Stomach smooth muscle (tissue), 2 donors: ENCODE data around the gene PIM3.

ENCODE experiments used
- H3K27ac ChIP-seq: one replicate; pipeline ENCODE4 v1.7.0; 2013; ENCODE audit warnings: mild to moderate bottlenecking, low read length, inconsistent platforms
- H3K27me3 ChIP-seq, 2 donors: one replicate each; pipeline ENCODE4 v1.7.0; 2013; ENCODE audit warnings: low read length in 2 of 2; ENCODE audit not compliant: insufficient read depth in 2 of 2, control insufficient read depth in 1 of 2
- H3K36me3 ChIP-seq, 2 donors: one replicate each; pipeline ENCODE4 v1.7.0; 2013; ENCODE audit warnings: low read length in 2 of 2; ENCODE audit not compliant: control insufficient read depth in 2 of 2, insufficient read depth in 2 of 2
- H3K4me1 ChIP-seq: one replicate; pipeline ENCODE4 v1.7.0; 2013; ENCODE audit warnings: low read length; ENCODE audit not compliant: control insufficient read depth, insufficient read depth
- H3K4me3 ChIP-seq, 2 donors: one replicate each; pipeline ENCODE4 v1.7.0; 2013; ENCODE audit warnings: low read length in 2 of 2
- H3K9ac ChIP-seq, 2 donors: one replicate each; pipeline ENCODE4 v1.7.0; 2013; ENCODE audit warnings: low read length in 2 of 2, mild to moderate bottlenecking in 1 of 2
- H3K9me3 ChIP-seq, 2 donors: one replicate each; pipeline ENCODE4 v1.7.0; 2013; ENCODE audit warnings: low read length in 2 of 2; ENCODE audit not compliant: control insufficient read depth in 2 of 2
- donor health status: healthy.
- donor health status: Pancreatic carcinoma.

PIM3 gene

GRCh38 chr22:49960159-49961004 lies at the start of gene PIM3:
TSS of gene PIM3 (plus strand) at chr22:49960772. CDS start at chr22:49960948, 176 bp downstream.
- Histone ChIP-seq H3K9me3 (no peaks in the 10 kb centered on the region), H3K27ac (peak within 1 kb of the TSS; percentile 77), H3K4me3 (peak within 1 kb of the TSS; percentile 72 to 81), H3K27me3 (no peaks in the 10 kb centered on the region), H3K4me1 (peaks cover 38% of the 10 kb centered on the region), H3K36me3 (peaks cover 5 to 7% of the 10 kb centered on the region in 2 donors), H3K9ac (peak within 1 kb of the TSS; percentile 72 to 73)

DNA sequence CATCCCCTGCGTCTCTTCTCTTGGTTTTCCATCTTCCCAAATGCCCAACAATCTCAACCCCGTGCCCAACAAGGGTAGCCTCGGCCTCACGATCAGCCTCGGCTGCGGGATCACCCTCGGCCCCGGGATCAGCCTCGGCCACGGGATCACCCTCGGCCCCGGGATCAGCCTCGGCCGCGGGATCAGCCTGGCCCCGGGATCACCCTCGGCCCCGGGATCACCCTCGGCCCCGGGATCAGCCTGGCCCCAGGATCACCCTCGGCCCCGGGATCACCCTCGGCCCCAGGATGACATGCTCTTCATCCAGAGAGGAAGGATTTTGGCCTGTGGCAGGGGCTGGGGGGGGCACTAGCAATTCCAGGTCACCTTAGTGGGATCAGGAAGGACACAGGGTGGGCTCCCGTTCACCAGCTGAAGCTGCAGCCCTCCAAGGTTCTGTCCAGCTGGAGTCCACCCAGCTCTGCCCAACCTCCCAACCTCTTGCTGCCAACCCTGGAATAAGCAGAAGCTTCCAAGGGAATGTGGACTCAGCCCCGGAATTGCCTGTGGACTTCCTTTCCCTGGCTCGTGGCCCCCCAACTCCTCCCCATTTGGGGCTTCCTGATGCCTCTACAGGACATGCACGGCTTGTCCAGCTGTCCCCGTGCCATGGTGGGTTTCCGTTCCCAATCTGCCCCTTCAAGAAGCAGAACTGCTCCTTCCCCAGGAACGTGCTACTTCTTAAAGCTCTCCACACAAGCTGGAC lies 48.5 kb upstream of the PIM3 start:
- no peak overlapping the region for H3K4me3 ChIP-seq
- H3K27ac ChIP-seq, result no peak overlapping the region
- H3K4me1 ChIP-seq, result peaks cover 3% of the 10 kb centered on the region
- no peaks in the 10 kb centered on the region for H3K9me3 ChIP-seq
- H3K27me3 ChIP-seq, result no peaks in the 10 kb centered on the region
- H3K36me3 ChIP-seq, result peaks cover 5 to 27% of the 10 kb centered on the region in 2 donors
- no peak overlapping the region for H3K9ac ChIP-seq

DNA sequence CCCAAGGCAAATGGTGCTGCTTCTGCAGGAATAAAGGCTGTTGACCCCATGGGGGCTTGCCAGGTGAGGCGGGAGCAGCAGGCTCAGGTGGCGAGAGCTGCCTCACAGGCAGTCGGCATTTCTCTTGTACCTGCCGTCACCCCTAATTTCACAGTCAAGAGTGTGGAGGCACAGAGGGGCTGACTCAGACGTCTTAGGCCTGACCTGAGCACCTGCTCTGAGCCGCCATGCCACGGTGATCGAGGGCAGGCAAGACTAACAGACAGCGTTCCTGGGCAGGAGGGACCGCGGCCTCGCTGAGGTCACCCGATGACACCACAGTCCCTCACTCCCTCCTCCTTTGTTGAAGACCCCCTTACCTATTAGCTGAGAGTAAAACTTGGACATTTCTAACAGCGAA lies 47.5 kb upstream of the PIM3 start:
- peaks cover 5 to 18% of the 10 kb centered on the region in 2 donors for H3K36me3 ChIP-seq

DNA sequence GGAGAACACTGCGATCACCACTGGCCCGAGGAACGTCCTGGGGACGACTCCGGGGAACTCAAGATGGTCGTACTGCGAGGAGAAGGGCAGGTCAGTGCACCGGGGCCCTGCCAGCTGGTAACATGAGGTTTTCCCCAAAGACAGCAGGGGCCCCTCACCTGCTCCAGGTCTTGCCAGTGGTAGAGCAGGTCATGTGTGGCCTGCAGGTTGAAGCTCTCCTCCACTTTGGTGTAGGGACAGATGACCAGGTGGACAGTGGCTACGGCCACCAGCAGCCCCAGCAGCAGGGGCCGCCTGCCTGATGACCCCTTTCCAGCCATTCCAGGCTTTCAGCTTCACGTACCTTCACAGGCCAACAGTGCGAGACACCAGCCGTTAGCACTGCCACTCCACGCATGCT lies 47.1 kb upstream of the PIM3 start:
- Histone ChIP-seq H3K4me1 (peaks cover 14% of the 10 kb centered on the region), H3K9ac (no peak overlapping the region), H3K27ac (no peak overlapping the region), H3K9me3 (no peaks in the 10 kb centered on the region), H3K4me3 (no peak overlapping the region), H3K36me3 (peaks cover 5 to 18% of the 10 kb centered on the region in 2 donors), H3K27me3 (no peaks in the 10 kb centered on the region)

More for the DNA sequence above, 47.5 kb upstream of the PIM3 start:
- H3K4me3 ChIP-seq, result no peak overlapping the region
- peaks cover 12% of the 10 kb centered on the region for H3K4me1 ChIP-seq
- no peak overlapping the region for H3K9ac ChIP-seq
- no peaks in the 10 kb centered on the region for H3K27me3 ChIP-seq
- H3K9me3 ChIP-seq, result no peaks in the 10 kb centered on the region
- H3K27ac ChIP-seq, result no peak overlapping the region

GRCh38 chr22:49914256-49914655 lies 46.3 kb upstream of the PIM3 start:
- Histone ChIP-seq H3K27me3 (no peaks in the 10 kb centered on the region), H3K36me3 (peaks cover 5 to 16% of the 10 kb centered on the region in 2 donors), H3K4me3 (no peak overlapping the region), H3K9me3 (no peaks in the 10 kb centered on the region), H3K4me1 (peaks cover 19% of the 10 kb centered on the region), H3K9ac (no peak overlapping the region), H3K27ac (no peak overlapping the region)

- Histone ChIP-seq H3K4me1 (peaks cover 24% of the 10 kb centered on the region), H3K27me3 (no peaks in the 10 kb centered on the region), H3K9ac (no peak overlapping the region), H3K9me3 (no peaks in the 10 kb centered on the region), H3K27ac (no peak overlapping the region), H3K4me3 (no peak overlapping the region), H3K36me3 (peaks cover 8 to 12% of the 10 kb centered on the region in 2 donors)
Measured at GRCh38 chr22:49915610-49916009, 45.0 kb upstream of the PIM3 start.

DNA sequence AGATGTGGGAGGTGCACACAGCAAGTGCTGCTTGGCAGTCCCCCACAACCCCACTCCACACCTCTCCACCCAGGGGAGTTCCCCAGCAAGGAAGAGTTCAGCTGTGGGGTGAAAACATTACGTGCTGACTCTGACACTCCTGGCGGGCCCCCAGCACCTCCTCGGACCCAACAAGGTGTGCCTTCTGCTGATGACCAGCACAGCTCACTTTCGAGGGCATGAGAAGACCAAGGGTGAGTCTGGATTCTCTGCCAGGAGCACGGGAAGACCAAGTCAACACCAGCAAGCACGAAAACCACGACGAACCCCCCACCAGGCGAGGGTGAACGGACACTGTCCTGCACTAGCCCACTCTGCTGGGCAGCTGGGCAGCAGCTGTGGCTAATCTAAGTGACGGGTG lies 43.7 kb upstream of the PIM3 start:
- Histone ChIP-seq H3K9ac (no peak overlapping the region), H3K36me3 (peaks cover 12 to 16% of the 10 kb centered on the region in 2 donors), H3K4me1 (peaks cover 24% of the 10 kb centered on the region), H3K4me3 (no peak overlapping the region), H3K27me3 (no peaks in the 10 kb centered on the region), H3K27ac (no peak overlapping the region), H3K9me3 (no peaks in the 10 kb centered on the region)

GRCh38 chr22:49917974-49918910 lies 42.3 kb upstream of the PIM3 start, which contains the start of the genes ALG12 and CRELD2:
TSS of gene ALG12 (minus strand) at chr22:49918438. CDS start at chr22:49913765, 4,673 bp downstream.
TSS of gene CRELD2 (plus strand) at chr22:49918634. CDS start at chr22:49918770, 136 bp downstream.
- Histone ChIP-seq H3K27me3 (no peaks in the 10 kb centered on the region), H3K27ac (peak within 1 kb of the TSS; percentile 88), H3K36me3 (peaks cover 8 to 12% of the 10 kb centered on the region in 2 donors), H3K4me3 (peak within 1 kb of the TSS; percentile 77 to 82), H3K4me1 (peaks cover 28% of the 10 kb centered on the region), H3K9me3 (no peaks in the 10 kb centered on the region), H3K9ac (peak within 1 kb of the TSS; percentile 84 to 87)

- H3K9me3 ChIP-seq, result no peaks in the 10 kb centered on the region
- H3K27ac ChIP-seq, result no peak overlapping the region
- no peaks in the 10 kb centered on the region for H3K27me3 ChIP-seq
- H3K9ac ChIP-seq, result peak overlapping the region; percentile 62 to 75
- peaks cover 7 to 12% of the 10 kb centered on the region in 2 donors for H3K36me3 ChIP-seq
- peaks cover 28% of the 10 kb centered on the region for H3K4me1 ChIP-seq
- H3K4me3 ChIP-seq, result peak overlapping the region; percentile 77 to 82
Measured at GRCh38 chr22:49918911-49919881, 41.4 kb upstream of the PIM3 start.
